ENCODE data around the gene HLTF.
A peak's percentile ranks its signal among the peaks of the same experiment; 100 is the strongest.
"Not testable (repeated sequence)": the region's sequence is repeated elsewhere in the genome, so short reads cannot be mapped to it uniquely, and the experiment has no call there.

The HLTF gene

GRCh38 chr3:149119466-149119865 is 33.1 kb upstream of the HLTF start:
- no peak overlapping the region for H3K27ac ChIP-seq
- H3K9ac ChIP-seq = no peak overlapping the region
- H3K4me3 ChIP-seq = no peak overlapping the region
- no peak for TF ChIP-seq Cebpa-rat (IDR thresholded peaks at IDR 0.05)
- no peaks in the 10 kb centered on the region for H4K20me1 ChIP-seq
- no peaks in the 10 kb centered on the region for H3K27me3 ChIP-seq
- H3K4me1 ChIP-seq = no peaks in the 10 kb centered on the region
- H3K36me3 ChIP-seq = no peaks in the 10 kb centered on the region
- H3K4me2 ChIP-seq = no peak overlapping the region
- H3K9me3 ChIP-seq = no peaks in the 10 kb centered on the region

GRCh38 chr3:149118724-149119123 is 32.4 kb upstream of the HLTF start:
- H3K9ac ChIP-seq = no peak overlapping the region
- H4K20me1 ChIP-seq = no peaks in the 10 kb centered on the region
- H3K4me3 ChIP-seq = no peak overlapping the region
- no peaks in the 10 kb centered on the region for H3K27me3 ChIP-seq
- no peaks in the 10 kb centered on the region for H3K4me1 ChIP-seq
- H3K9me3 ChIP-seq = no peaks in the 10 kb centered on the region
- no peaks in the 10 kb centered on the region for H3K36me3 ChIP-seq
- no peak for TF ChIP-seq Cebpa-rat (IDR thresholded peaks at IDR 0.05)
- H3K27ac ChIP-seq = no peak overlapping the region
- H3K4me2 ChIP-seq = no peak overlapping the region

- Histone ChIP-seq H4K20me1 (no peaks in the 10 kb centered on the region), H3K9ac (no peak overlapping the region), H3K9me3 (peaks cover 2% of the 10 kb centered on the region), H3K36me3 (no peaks in the 10 kb centered on the region), H3K27me3 (no peaks in the 10 kb centered on the region), H3K4me2 (no peak overlapping the region), H3K4me1 (no peaks in the 10 kb centered on the region), H3K27ac (no peak overlapping the region), H3K4me3 (no peak overlapping the region)
- no peak for TF ChIP-seq Cebpa-rat (IDR thresholded peaks at IDR 0.05)
These were observed 28.8 kb upstream of the HLTF start for GRCh38 chr3:149115114-149115513.

- H3K4me3 ChIP-seq = no peak overlapping the region
- H3K4me2 ChIP-seq = no peak overlapping the region
- no peak for TF ChIP-seq Cebpa-rat (IDR thresholded peaks at IDR 0.05)
- H3K27me3 ChIP-seq = no peaks in the 10 kb centered on the region
- H4K20me1 ChIP-seq = no peaks in the 10 kb centered on the region
- no peaks in the 10 kb centered on the region for H3K36me3 ChIP-seq
- no peak overlapping the region for H3K9ac ChIP-seq
- H3K4me1 ChIP-seq = no peaks in the 10 kb centered on the region
- no peak overlapping the region for H3K27ac ChIP-seq
- peaks cover 9% of the 10 kb centered on the region for H3K9me3 ChIP-seq
These were observed 28.1 kb upstream of the HLTF start for GRCh38 chr3:149114458-149114857.

- no peak for TF ChIP-seq Cebpa-rat (IDR thresholded peaks at IDR 0.05)
- Histone ChIP-seq H3K4me2 (no peak overlapping the region), H3K4me1 (0 out of 2 replicates have a peak, but pooled peaks cover 4% of the 10 kb centered on the region)
These were observed 18.2 kb upstream of the HLTF start for GRCh38 chr3:149104484-149104883.

GRCh38 chr3:149101641-149102040 is 15.3 kb upstream of the HLTF start:
- Histone ChIP-seq H3K27me3 (no peaks in the 10 kb centered on the region), H3K4me2 (no peak overlapping the region), H3K4me3 (no peak overlapping the region), H3K9me3 (peaks cover 9% of the 10 kb centered on the region), H3K36me3 (no peaks in the 10 kb centered on the region), H3K4me1 (0 out of 2 replicates have a peak, but pooled peaks cover 4% of the 10 kb centered on the region), H3K9ac (no peak overlapping the region), H3K27ac (no peak overlapping the region), H4K20me1 (no peaks in the 10 kb centered on the region)
- no peak for TF ChIP-seq Cebpa-rat (IDR thresholded peaks at IDR 0.05)

More at GRCh38 chr3:149104484-149104883, 18.2 kb upstream of the HLTF start:
- Histone ChIP-seq H3K9me3 (peaks cover 22% of the 10 kb centered on the region), H3K4me3 (no peak overlapping the region), H3K27ac (no peak overlapping the region), H3K9ac (no peak overlapping the region), H3K27me3 (no peaks in the 10 kb centered on the region), H3K36me3 (no peaks in the 10 kb centered on the region), H4K20me1 (no peaks in the 10 kb centered on the region)

- H3K4me1 ChIP-seq = 0 out of 2 replicates have a peak, but pooled peaks cover 4% of the 10 kb centered on the region
- peaks cover 4% of the 10 kb centered on the region for H3K9me3 ChIP-seq
- H3K4me2 ChIP-seq = no peak overlapping the region
- H3K27ac ChIP-seq = no peak overlapping the region
- no peaks in the 10 kb centered on the region for H3K36me3 ChIP-seq
- H4K20me1 ChIP-seq = no peaks in the 10 kb centered on the region
- H3K27me3 ChIP-seq = no peaks in the 10 kb centered on the region
- no peak overlapping the region for H3K9ac ChIP-seq
- H3K4me3 ChIP-seq = no peak overlapping the region
- no peak for TF ChIP-seq Cebpa-rat (IDR thresholded peaks at IDR 0.05)
These were observed 14.8 kb upstream of the HLTF start for GRCh38 chr3:149101154-149101553.

GRCh38 chr3:149097987-149098386 is 11.7 kb upstream of the HLTF start:
- not testable (repeated sequence) for H3K36me3 ChIP-seq, H4K20me1 ChIP-seq, H3K4me3 ChIP-seq, H3K9me3 ChIP-seq, H3K27ac ChIP-seq, H3K4me2 ChIP-seq, H3K4me1 ChIP-seq, H3K27me3 ChIP-seq, H3K9ac ChIP-seq

- no peak overlapping the region for H3K4me2 ChIP-seq
- TF ChIP-seq Cebpa-rat (IDR thresholded peaks at IDR 0.05) = no peak
- H3K4me3 ChIP-seq = no peak overlapping the region
- H3K9ac ChIP-seq = no peak overlapping the region
- no peaks in the 10 kb centered on the region for H3K36me3 ChIP-seq
- no peak overlapping the region for H3K27ac ChIP-seq
- H3K27me3 ChIP-seq = no peaks in the 10 kb centered on the region
- H3K9me3 ChIP-seq = no peaks in the 10 kb centered on the region
- no peaks in the 10 kb centered on the region for H4K20me1 ChIP-seq
- H3K4me1 ChIP-seq = peaks cover 5% of the 10 kb centered on the region
These were observed 9.2 kb upstream of the HLTF start for GRCh38 chr3:149095487-149095886.

- Histone ChIP-seq H3K27ac (no peak overlapping the region), H4K20me1 (no peaks in the 10 kb centered on the region), H3K4me2 (no peak overlapping the region), H3K27me3 (no peaks in the 10 kb centered on the region), H3K4me3 (no peak overlapping the region), H3K4me1 (peaks cover 7% of the 10 kb centered on the region), H3K36me3 (no peaks in the 10 kb centered on the region), H3K9ac (no peak overlapping the region), H3K9me3 (peaks cover 6% of the 10 kb centered on the region; the same call in 1 of the 2 replicates)
- TF ChIP-seq Cebpa-rat (IDR thresholded peaks at IDR 0.05) = no peak
These were observed 5.7 kb upstream of the HLTF start for GRCh38 chr3:149091983-149092382.

- no peak overlapping the region for H3K27ac ChIP-seq
These were observed 4.6 kb upstream of the HLTF start for GRCh38 chr3:149090907-149091306.

More at GRCh38 chr3:149090907-149091306, 4.6 kb upstream of the HLTF start:
- H3K4me1 ChIP-seq = peaks cover 10% of the 10 kb centered on the region
- peaks cover 6% of the 10 kb centered on the region; the same call in 1 of the 2 replicates for H3K9me3 ChIP-seq
- H3K27me3 ChIP-seq = no peaks in the 10 kb centered on the region
- no peak overlapping the region for H3K4me3 ChIP-seq
- H3K4me2 ChIP-seq = peak overlapping the region; percentile 17; the same call in 1 of the 2 replicates
- H4K20me1 ChIP-seq = no peaks in the 10 kb centered on the region; the same call in 1 of the 2 replicates
- no peak for TF ChIP-seq Cebpa-rat (IDR thresholded peaks at IDR 0.05)
- H3K36me3 ChIP-seq = no peaks in the 10 kb centered on the region
- H3K9ac ChIP-seq = no peak overlapping the region
